Right lobe of liver (tissue), 4 donors: ENCODE results near the gene CDH23.

Experiments
- POLR2A ChIP-seq: fragments of 450-650 bp; IDR thresholded peaks from one replicate; pipeline ENCODE4 v1.6.1; 2017; ENCODE audit warnings: antibody characterized with exemption, mild to moderate bottlenecking
- TF ChIP-seq, protein P1 (sequence below), 4 donors: fragments of 200-600 bp in 3 of 4; fragments of 450-650 bp in 1 of 4; IDR thresholded peaks; one replicate each; pipeline versions ENCODE4 v1.5.1 to v1.8.0; 2016 to 2022; ENCODE audit warnings: antibody characterized with exemption in 4 of 4, mild to moderate bottlenecking in 2 of 4
- donor health status: DM: no; HTN: no; CAD: no.
- donor health status: DM: no; HTN: no; CAD: no.
- donor health status: DM: no; HTN: yes; CAD: no.

- TF ChIP-seq, protein P1, sequence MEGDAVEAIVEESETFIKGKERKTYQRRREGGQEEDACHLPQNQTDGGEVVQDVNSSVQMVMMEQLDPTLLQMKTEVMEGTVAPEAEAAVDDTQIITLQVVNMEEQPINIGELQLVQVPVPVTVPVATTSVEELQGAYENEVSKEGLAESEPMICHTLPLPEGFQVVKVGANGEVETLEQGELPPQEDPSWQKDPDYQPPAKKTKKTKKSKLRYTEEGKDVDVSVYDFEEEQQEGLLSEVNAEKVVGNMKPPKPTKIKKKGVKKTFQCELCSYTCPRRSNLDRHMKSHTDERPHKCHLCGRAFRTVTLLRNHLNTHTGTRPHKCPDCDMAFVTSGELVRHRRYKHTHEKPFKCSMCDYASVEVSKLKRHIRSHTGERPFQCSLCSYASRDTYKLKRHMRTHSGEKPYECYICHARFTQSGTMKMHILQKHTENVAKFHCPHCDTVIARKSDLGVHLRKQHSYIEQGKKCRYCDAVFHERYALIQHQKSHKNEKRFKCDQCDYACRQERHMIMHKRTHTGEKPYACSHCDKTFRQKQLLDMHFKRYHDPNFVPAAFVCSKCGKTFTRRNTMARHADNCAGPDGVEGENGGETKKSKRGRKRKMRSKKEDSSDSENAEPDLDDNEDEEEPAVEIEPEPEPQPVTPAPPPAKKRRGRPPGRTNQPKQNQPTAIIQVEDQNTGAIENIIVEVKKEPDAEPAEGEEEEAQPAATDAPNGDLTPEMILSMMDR (IDR thresholded peaks at IDR 0.05) = no peak
- TF ChIP-seq POLR2A = no peak
Observed at GRCh38 chr10:71381611-71382010, 15.1 kb upstream of the CDH23 start.
